ENCODE data around the gene POLR2E. TPM values are rescaled to one million over a fixed set of nuclear protein-coding genes. Genes with fewer than 3 reads are reported as not detected.

The POLR2E gene
- polyA plus RNA-seq, 3 donors, result 183 to 222 (median 195) TPM

- no peak for TF ChIP-seq CTCF (IDR thresholded peaks at IDR 0.05)
- H3K36me3 Mint-ChIP-seq, result peaks cover 38 to 63% of the 10 kb centered on the region in 2 donors
- H3K4me1 ChIP-seq (ENCODE audit: control insufficient read depth in 1 of 2, insufficient read depth in 2 of 2, low read length in 2 of 2), result peaks cover 68 to 80% of the 10 kb centered on the region in 2 donors
- WGBS (ENCODE audit: insufficient coverage), result 59% methylated on average over 7 of the region's 22 CpGs
- peaks cover 61 to 62% of the 10 kb centered on the region in 2 donors for H3K36me3 ChIP-seq (replicated peaks in 1 of 2; ENCODE audit: control insufficient read depth in 1 of 2, insufficient read depth in 2 of 2, low read length in 2 of 2)
- intact Hi-C loops (cut with micrococcal nuclease), result no loop called here
- H3K27me3 ChIP-seq (ENCODE audit: control insufficient read depth in 2 of 2, insufficient read depth in 2 of 2, low read length in 2 of 2), result no peaks in the 10 kb centered on the region
- no peak overlapping the region for H3K4me3 ChIP-seq (replicated peaks in 1 of 3; ENCODE audit: low read depth in 2 of 3, low read length in 3 of 3)
- H3K27ac ChIP-seq (ENCODE audit: low read depth in 1 of 2, low read length in 2 of 2), result peak overlapping the region; percentile 95 to 97
- H3K4me1 Mint-ChIP-seq, result peaks cover 70% of the 10 kb centered on the region
- peak overlapping the region; percentile 59 for H3K4me2 ChIP-seq (replicated peaks; ENCODE audit: extremely low read depth, low read length, poor library complexity, severe bottlenecking)
- H3K79me2 ChIP-seq (ENCODE audit: insufficient read depth, low read length), result peaks cover 65% of the 10 kb centered on the region
- no peak overlapping the region for H2AFZ ChIP-seq (ENCODE audit: insufficient read depth, low read depth, low read length, poor library complexity, severe bottlenecking)
- no peaks in the 10 kb centered on the region for H3K9me3 Mint-ChIP-seq
- no peaks in the 10 kb centered on the region for H3K9me3 ChIP-seq (replicated peaks in 1 of 2; ENCODE audit: control insufficient read depth in 1 of 2, insufficient read depth in 1 of 2, low read length in 2 of 2)
- H3K27ac Mint-ChIP-seq, result peak overlapping the region in 5 of 7 donors; percentile 26 to 97 (median 46)
- H3K9ac ChIP-seq (ENCODE audit: insufficient read depth, low read length, poor library complexity, severe bottlenecking), result peak overlapping the region; percentile 77
- H3K4me3 Mint-ChIP-seq, result no peak overlapping the region
- H4K20me1 ChIP-seq (ENCODE audit: insufficient read depth, low read length), result peaks cover 84% of the 10 kb centered on the region
- DNase-seq, result peak in 2 of 3 donors; percentile 38 to 61
- H3K27me3 Mint-ChIP-seq (ENCODE audit: low read depth in 3 of 3), result peaks cover 0 to 5% (median 0%) of the 10 kb centered on the region in 3 donors
Observed at GRCh38 chr19:1089891-1090290, 5.3 kb downstream of the POLR2E start.

GRCh38 chr19:1089126-1089771, 5.9 kb downstream of the POLR2E start:
- Histone ChIP-seq H3K4me3 (replicated peaks in 1 of 3; ENCODE audit: low read depth in 2 of 3, low read length in 3 of 3) (peak overlapping the region in 1 of 3 experiments; percentile 47), H3K27me3 (ENCODE audit: control insufficient read depth in 2 of 2, insufficient read depth in 2 of 2, low read length in 2 of 2) (no peaks in the 10 kb centered on the region), H3K9ac (ENCODE audit: insufficient read depth, low read length, poor library complexity, severe bottlenecking) (peak overlapping the region; percentile 77), H3K79me2 (ENCODE audit: insufficient read depth, low read length) (peaks cover 63% of the 10 kb centered on the region), H3K36me3 (replicated peaks in 1 of 2; ENCODE audit: control insufficient read depth in 1 of 2, insufficient read depth in 2 of 2, low read length in 2 of 2) (peaks cover 67 to 68% of the 10 kb centered on the region in 2 donors), H4K20me1 (ENCODE audit: insufficient read depth, low read length) (peaks cover 84% of the 10 kb centered on the region), H3K4me1 (ENCODE audit: control insufficient read depth in 1 of 2, insufficient read depth in 2 of 2, low read length in 2 of 2) (peaks cover 63 to 80% of the 10 kb centered on the region in 2 donors), H3K4me2 (replicated peaks; ENCODE audit: extremely low read depth, low read length, poor library complexity, severe bottlenecking) (peak overlapping the region; percentile 59), H2AFZ (ENCODE audit: insufficient read depth, low read depth, low read length, poor library complexity, severe bottlenecking) (no peak overlapping the region), H3K9me3 (replicated peaks in 1 of 2; ENCODE audit: control insufficient read depth in 1 of 2, insufficient read depth in 1 of 2, low read length in 2 of 2) (no peaks in the 10 kb centered on the region), H3K27ac (ENCODE audit: low read depth in 1 of 2, low read length in 2 of 2) (peak overlapping the region; percentile 95 to 97)
- TF ChIP-seq CTCF (IDR thresholded peaks at IDR 0.05), result no peak
- Mint-ChIP-seq H3K4me3 (no peak overlapping the region), H3K27me3 (ENCODE audit: low read depth in 3 of 3) (peaks cover 0 to 5% (median 0%) of the 10 kb centered on the region in 3 donors), H3K9me3 (no peaks in the 10 kb centered on the region), H3K36me3 (peaks cover 44 to 69% of the 10 kb centered on the region in 2 donors), H3K27ac (peak overlapping the region; percentile 97 to 99 (median 98)), H3K4me1 (peaks cover 70% of the 10 kb centered on the region)
- 91% methylated on average over 27 of the region's 32 CpGs for WGBS (ENCODE audit: insufficient coverage)
- intact Hi-C loops (cut with micrococcal nuclease), result no loop called here
- DNase-seq, result no peak
